A673 (cell line): Measurements from ENCODE around the gene PNPLA5.

Experiments used
- CTCF ChIP-seq: fragments of 300-800, 200-600 bp; sonication (generic); conservative IDR thresholded peaks from 2 replicates; pipeline ENCODE4 v1.5.1; 2017; ENCODE audit warnings: low read depth, mild to moderate bottlenecking, antibody characterized with exemption, low read length, moderate library complexity, mixed read lengths
- EZH2 ChIP-seq: fragments of 200-600 bp; sonication (generic); IDR thresholded peaks from 2 replicates; pipeline ENCODE4 v1.6.1; 2017; ENCODE audit warnings: borderline replicate concordance, low read depth, mild to moderate bottlenecking, mixed read lengths, antibody characterized with exemption, low read length; ENCODE audit not compliant: poor library complexity, severe bottlenecking

GRCh38 chr22:43846966-43847365 is 44.8 kb downstream of the PNPLA5 start:
- TF ChIP-seq CTCF (no peak), EZH2 (no peak)
